Dermis blood vessel endothelial cell (primary cell): ENCODE data around the gene ERCC5. TPM values are rescaled to one million over a fixed set of nuclear protein-coding genes. Genes with fewer than 3 reads are reported as not detected.
A peak's percentile ranks its signal among the peaks of the same experiment; 100 is the strongest.

Source experiments
- DNase-seq: peaks from one replicate; pipeline ENCODE4 v3.0.0; 2010
- total RNA-seq: library from RNA; depleted of rRNA; stranded (reverse); fragments of >200 nt; gene quantifications from 2 replicates; pipeline ENCODE4 v1.2.3, GENCODE V29; 2014

The ERCC5 gene
- 51.9 and 54.9 TPM in 2 replicates for total RNA-seq

DNA sequence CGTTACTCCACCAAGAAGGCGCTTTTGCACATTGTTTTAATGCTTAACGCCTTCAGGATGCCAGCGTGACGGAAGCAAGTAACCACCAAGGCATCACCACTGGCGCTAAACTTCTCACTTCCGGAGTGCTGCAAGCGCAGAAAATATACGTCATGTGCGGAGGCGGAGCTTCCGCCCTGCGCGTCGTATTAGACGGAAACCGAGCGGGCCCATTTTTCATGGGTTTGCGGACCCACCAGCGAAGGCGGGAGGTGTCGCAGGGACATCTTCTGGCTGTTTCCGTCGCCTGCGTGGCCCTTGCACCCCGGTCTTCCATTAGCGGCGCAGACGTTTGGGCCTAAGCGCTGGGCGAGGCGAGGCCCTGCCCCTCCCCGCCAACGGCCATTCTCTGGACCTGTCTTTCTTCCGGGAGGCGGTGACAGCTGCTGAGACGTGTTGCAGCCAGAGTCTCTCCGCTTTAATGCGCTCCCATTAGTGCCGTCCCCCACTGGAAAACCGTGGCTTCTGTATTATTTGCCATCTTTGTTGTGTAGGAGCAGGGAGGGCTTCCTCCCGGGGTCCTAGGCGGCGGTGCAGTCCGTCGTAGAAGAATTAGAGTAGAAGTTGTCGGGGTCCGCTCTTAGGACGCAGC lies at the start of gene ERCC5:
Gene ERCC5 (plus strand): TSS at position 403 of the 631 bp plus-strand sequence. CDS start 235 bp downstream, outside the sequence.
- DNase-seq, result peak; percentile 96

DNA sequence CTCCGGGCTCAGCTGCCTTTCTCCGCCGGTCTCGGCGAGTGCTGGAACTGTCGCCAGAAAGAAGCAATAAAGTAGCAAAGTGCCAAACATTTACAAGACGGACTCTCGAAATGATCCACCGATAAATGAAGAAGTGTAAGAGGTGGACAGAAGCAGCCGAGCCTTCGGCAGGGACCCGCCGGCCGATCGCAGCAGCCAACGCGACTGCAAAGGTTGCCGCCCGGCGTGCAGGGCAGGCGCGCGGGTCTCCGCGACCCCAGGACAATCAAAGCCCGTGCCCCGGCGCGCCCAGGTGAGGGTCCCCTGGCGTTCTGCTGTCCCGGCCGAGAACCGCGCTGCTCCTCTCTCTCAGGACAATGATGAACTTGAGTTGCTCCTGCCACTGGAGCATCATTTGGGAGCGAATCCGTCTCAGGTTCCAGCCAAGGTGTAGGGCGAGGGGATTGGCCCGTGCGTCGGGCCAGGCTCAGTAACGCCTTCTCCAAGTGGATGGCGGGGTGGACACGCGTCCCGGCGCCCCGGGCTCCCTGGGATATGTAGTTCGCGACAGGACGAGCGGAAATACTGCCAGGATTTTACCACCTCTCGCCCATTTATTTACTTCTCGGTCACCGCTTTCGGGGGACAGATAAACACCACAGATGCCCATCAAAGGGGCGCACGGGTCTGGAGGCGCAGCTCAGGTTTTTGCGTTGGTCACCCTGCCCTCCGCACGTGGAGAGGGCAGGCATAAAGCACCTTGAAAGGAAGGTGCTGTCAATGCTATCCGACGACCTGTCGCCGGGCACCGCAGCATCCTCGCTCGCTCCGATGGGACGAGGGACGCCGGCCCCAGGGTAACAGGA lies 47.0 kb upstream of the ERCC5 start, which contains the start of the genes BIVM and POGLUT2:
Gene BIVM (plus strand): TSS at position 539 of the 845 bp plus-strand sequence. CDS start 8,149 bp downstream, outside the sequence.
Gene POGLUT2 (minus strand): TSS at position 396 of the 845 bp plus-strand sequence. CDS start 306 bp downstream, at position 90.
- DNase-seq, result peak; percentile 95

DNA sequence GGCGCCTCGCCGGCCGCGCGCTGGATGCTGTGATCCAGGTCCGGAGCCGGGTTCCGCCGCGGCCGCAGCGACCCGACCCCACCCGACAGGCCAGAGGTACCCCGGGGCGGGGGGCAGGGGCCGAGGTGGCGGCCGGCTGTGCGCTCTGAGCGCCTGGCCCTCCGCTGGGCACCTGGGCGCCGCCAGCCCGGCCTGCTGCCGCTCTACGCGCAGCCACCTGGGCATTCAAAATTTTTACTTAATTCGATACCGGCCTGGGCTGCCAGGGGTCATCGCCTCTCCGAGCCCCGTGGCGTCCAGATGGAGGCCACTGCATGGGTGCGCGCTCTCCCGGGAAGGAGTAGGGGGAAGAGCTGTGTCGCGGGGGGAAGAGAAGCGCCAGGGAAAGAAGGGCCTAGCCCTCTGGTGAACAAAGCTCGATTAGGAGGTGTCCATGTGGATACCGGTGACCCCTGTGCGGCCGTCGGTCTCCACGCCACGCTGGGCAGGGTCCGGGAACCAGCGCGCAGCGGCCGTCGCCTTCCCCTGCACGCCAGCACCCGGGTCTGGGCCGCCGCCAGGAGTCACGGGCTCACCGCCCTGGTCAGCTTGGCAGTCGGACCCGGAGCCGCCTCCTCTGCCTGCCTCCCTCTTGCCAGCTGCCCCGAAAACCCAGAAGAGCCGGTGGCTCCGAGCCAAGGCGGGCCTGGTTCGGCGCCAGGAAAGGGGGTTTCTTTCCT lies 46.2 kb upstream of the ERCC5 start:
- peak; percentile 43 for DNase-seq

DNA sequence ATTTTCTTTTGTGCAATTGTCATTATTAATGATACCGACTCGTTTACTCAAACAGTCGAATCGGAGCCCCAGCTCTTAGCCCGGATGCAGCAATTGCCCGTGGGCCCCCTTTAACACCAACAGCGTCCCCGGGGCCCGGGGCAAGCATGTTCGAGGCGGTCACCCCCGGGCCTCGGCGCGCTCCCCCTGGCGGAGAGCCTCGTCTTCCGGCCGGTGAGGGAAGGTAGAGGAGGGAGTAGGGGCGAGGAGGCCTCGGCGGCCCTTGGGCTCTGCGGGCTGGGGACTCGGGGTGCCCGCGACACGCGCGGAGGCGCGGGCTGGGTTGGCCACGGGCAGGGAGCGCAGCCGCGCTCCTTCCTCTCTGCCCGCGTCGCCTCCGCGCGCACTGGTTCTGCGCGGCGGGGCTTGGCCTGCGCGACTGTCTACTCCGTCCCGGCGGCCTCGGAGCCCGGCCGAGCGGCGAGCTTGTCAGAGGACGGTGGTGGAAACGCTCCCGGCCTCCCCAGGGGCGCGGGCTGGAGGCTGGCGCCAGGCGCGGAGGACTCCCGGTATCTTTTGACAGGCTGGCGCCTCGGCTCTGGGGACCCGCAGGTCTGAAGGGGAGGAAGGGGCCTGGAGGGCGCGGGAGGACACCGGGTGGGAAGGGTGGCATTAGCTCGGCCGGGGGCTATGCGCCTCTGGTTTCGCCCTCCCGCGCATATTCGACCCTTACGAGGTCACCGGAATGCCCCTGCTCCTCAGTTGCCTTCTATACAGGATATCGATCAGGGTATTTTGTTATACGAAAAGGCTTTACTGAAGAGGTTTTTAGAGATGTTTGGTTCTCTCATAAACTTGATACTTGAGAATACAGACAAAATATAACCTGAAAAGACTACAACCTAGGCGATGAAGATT lies 45.4 kb upstream of the ERCC5 start:
- DNase-seq, result peak; percentile 89

- no peak for DNase-seq
Observed at GRCh38 chr13:102805680-102806079, 40.2 kb upstream of the ERCC5 start.

DNA sequence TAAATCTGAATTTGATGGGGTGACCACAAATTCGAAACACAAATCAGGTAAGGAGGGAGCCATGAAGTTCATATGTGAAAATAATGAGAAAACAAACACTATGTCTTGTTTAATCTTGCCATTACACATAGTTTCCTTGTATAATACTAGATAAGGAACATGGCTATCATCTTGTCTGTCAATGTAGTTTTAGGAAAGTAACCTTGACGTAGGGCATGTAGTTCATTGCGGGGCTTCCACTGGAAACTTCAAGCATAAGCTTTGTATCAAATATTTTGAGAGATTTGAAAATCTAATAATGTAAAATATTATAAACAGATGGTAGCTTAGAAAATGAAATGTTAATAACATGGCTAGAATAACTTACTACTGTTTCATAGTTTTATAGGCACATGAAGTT lies 38.1 kb upstream of the ERCC5 start:
- no peak for DNase-seq

DNA sequence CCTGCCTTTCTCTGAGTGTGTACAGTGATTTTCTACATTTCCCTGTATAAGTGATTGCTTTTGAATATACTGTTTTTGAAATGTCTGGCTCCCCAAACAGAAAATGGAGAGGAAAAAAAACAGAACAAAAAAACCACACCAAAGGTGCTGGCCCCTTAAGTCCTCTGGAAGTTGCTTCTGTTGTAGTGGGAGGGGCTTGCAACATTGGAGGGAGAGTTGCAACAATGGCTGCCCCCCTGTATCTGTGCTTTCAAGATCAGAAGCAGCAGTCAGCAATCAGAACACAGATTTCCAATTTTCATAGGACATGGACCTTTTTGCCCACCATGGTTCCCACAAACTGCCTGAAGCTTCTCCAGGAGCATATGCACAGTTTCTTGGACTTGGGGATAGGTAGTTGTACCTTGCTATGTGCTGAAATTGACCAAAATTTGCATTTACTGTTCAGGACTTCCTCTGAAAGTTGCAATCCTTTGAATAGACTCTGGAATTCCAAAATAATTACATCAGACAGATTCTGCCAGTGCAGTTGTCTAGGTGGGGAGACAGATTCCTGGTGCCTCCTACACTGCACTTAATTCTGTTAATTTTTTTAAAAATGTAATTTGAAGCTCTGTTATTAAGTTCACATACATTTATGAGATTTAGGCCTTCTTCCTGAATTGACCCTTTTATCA lies 33.1 kb upstream of the ERCC5 start:
- DNase-seq, result no peak

- DNase-seq, result no peak
Observed at GRCh38 chr13:102814025-102814607, 31.7 kb upstream of the ERCC5 start.

- DNase-seq, result no peak
Observed at GRCh38 chr13:102814793-102815192, 31.0 kb upstream of the ERCC5 start.

DNA sequence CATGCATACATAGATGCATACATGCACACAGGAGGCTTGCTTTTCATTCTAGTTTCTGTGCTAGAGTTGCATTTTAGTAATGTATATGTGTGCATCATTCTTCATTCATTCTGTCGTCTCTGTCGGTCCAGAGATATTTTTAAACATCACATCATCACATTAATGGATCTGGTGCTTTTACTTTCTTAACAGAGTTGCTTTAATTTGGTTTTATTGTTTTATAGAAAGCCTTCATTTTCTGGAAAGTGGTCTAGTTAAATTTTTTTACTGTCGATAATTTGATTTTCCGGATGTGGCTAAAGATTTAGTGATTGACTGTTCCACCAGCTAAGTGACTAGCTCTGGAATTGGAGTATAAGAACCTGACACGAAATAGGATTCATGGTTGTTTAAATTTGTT lies 30.0 kb upstream of the ERCC5 start:
- no peak for DNase-seq

GRCh38 chr13:102816708-102817107 lies 29.1 kb upstream of the ERCC5 start:
- no peak for DNase-seq

GRCh38 chr13:102817241-102817640 lies 28.6 kb upstream of the ERCC5 start:
- no peak for DNase-seq

DNA sequence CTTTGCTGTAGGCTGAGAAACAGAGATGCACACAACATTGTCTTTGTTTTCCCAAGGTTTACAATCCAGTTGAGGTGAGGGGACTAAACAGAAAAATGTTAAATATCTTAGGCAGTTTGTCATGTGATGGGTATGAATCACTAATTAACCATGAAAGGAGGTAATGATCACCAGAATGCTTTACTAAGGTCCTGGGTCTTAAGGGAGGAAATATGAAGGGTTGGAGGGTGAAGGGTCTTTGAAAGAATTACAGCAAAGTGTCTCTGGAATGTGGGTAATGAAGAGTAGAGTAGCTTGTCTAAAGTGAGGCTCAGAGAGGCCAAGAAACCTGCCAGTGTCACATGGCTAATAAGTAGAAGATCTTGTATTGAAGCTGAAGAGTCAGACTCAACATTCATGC lies 27.9 kb upstream of the ERCC5 start:
- DNase-seq, result no peak

DNA sequence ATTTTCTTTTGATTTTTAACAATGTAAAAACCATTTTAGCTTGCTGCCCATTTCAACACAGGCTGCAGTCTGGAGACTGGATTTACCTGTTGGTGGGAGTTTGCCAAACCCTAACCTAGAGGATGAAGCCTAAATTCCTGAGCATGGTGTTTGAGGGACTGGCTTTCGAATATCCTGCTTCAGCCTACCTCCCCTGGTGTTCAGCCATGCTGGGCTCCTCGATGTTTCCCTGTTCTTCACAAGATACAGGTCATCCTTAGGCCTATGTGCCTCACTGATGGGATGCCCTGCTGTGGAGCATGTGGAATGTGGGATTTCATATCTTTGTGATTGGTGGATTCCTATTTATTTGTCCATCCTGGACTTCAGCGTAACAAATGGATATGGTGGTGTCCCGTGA lies 20.4 kb upstream of the ERCC5 start:
- no peak for DNase-seq

DNA sequence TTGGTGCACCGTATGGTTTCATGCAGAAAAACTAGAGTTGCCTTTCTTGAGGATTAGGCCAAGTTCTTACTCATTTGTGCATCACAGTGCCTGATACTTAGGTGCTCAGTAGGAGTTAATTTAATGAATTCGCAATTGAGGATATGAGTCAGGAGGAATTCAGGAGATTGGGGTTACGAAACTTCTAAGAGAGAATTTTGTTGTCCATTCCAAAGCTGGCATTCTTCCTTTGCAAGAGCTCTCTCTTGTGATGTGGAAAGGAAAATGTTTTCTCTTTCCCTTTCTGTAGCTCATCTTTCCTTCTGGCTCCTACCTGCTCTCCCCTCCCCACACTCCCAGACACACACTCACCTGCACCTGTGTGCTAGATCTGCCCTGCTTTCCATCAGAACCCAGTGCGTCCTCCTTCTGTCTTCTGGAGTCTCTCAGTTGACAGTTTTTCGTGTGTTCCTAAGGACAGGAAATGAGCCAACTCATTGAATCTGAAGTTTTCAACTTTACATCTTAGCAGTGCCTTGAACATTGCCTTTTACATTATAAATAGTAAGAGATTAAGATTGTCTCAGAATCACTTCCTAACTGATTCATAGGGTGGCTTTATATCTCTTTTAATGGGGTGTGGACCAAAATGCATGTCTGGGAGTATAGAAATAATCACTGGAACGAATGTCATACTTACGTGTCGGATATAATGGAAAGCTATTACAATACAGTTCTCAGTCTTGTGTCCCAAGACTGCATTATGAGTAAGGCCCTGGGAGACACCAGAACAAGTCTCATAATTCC lies 19.7 kb upstream of the ERCC5 start:
- peak; percentile 63 for DNase-seq

GRCh38 chr13:102830646-102831045 lies 15.2 kb upstream of the ERCC5 start:
- peak; percentile 7 for DNase-seq

DNA sequence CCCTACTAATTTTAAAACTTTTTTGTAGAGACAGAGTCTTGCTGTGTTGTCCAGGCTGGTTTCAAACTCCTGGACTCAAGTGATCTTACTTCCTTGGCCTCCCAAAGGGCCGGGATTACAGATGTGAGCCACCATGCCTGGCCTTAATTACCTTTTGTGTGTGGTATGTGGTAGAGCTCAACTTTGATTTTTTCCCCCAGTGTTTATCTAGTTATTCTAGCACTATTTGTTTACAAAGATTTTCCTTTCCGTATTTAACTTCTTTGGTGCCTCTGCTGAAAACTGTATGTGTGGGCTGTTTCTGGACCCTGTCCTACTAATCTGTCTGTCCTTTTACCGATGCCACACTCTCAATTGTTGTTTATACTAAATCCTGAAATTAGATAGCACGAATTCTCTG lies 9.4 kb upstream of the ERCC5 start:
- DNase-seq, result no peak

DNA sequence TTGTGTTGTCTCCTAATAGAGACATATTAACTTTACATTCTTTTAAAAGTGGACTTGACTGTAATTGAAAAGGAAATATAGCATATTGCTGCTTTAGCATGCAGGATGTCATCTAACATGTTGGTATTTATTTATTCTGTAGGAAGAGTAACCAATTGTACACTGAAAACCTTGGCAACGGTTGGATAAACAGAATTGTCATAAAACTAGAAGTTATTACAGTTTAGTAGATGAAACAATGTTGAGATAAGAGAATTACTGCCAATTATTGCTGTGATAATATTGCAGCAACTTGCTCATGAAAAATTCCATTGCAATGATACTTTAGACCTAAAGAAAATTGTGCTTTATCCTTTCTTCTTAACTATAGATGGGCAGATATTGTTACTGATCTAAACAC lies 7.6 kb upstream of the ERCC5 start:
- no peak for DNase-seq

- no peak for DNase-seq
Observed at GRCh38 chr13:102838982-102839381, 6.8 kb upstream of the ERCC5 start.

- DNase-seq, result no peak
Observed at GRCh38 chr13:102839462-102839861, 6.4 kb upstream of the ERCC5 start.
